PC-3 (cell line): ENCODE data around the gene ZCCHC7. TPM values are rescaled to one million over a fixed set of nuclear protein-coding genes. Genes with fewer than 3 reads are reported as not detected.

Source experiments
- ATAC-seq: fragments of 200-7000 bp; cut with Tn5 transposase; 2 replicates; pipeline ENCODE4 v1.9.1; 2020; ENCODE audit warnings: mild to moderate bottlenecking, moderate library complexity
- BruUV-seq: library from RNA; stranded (reverse); fragments of 400-500 nt; replicated peaks from 2 replicates; lab custom pipeline; 2021; lab: Mats Ljungman, UMichigan
- CTCF ChIA-PET: fragments of 300-600 bp; sonication (Branson Sonifier 250); formaldehyde crosslinking; loops from one replicate; lab custom pipeline; 2022; ENCODE audit warnings: antibody characterized with exemption; lab: Charles Lee
- POLR2A ChIA-PET: fragments of 300-600 bp; sonication (Branson Sonifier 250); formaldehyde crosslinking; loops from one replicate; lab custom pipeline; 2022; ENCODE audit warnings: antibody characterized with exemption; ENCODE audit not compliant: unreplicated experiment; lab: Charles Lee
- DNase-seq: peaks from one replicate; pipeline ENCODE4 v3.0.0-alpha.2; 2015
- H2AFZ ChIP-seq: fragments of 300-600 bp; sonication (generic); 2 replicates; pipeline ENCODE4 v1.6.0; 2016; ENCODE audit warnings: antibody characterized with exemption, low read length
- H3F3A ChIP-seq: fragments of 300-600 bp; sonication (generic); one replicate; pipeline ENCODE4 v1.6.0; 2017; ENCODE audit warnings: antibody characterized with exemption, low read length, control low read depth, mild to moderate bottlenecking; ENCODE audit not compliant: unreplicated experiment
- H3K27ac ChIP-seq: fragments of 300-600 bp; sonication (generic); 2 replicates; pipeline ENCODE4 v1.5.1; 2016; ENCODE audit warnings: mild to moderate bottlenecking, low read length
- H3K27me3 ChIP-seq: fragments of 300-600 bp; sonication (generic); 2 replicates; pipeline ENCODE4 v1.6.1; 2016; ENCODE audit warnings: low read length, mixed read lengths
- H3K36me3 ChIP-seq: fragments of 300-600 bp; sonication (generic); 2 replicates; pipeline ENCODE4 v1.6.1; 2016; ENCODE audit warnings: low read depth, mixed run types, low read length, mixed read lengths
- H3K4me1 ChIP-seq: fragments of 300-600 bp; sonication (generic); 2 replicates; pipeline ENCODE4 v1.5.1; 2016; ENCODE audit warnings: low read length; ENCODE audit not compliant: insufficient read depth
- H3K4me2 ChIP-seq: fragments of 300-600 bp; sonication (generic); 2 replicates; pipeline ENCODE4 v1.6.0; 2016; ENCODE audit warnings: low read length
- H3K4me3 ChIP-seq: fragments of 300-600 bp; sonication (generic); 2 replicates; pipeline ENCODE4 v1.5.1; 2016; ENCODE audit warnings: mild to moderate bottlenecking, low read length, mixed read lengths
- H3K79me2 ChIP-seq: fragments of 300-600 bp; sonication (generic); 2 replicates; pipeline ENCODE4 v1.6.1; 2017; ENCODE audit warnings: low read length, mixed read lengths
- H3K9ac ChIP-seq: fragments of 300-600 bp; sonication (generic); 2 replicates; pipeline ENCODE4 v1.6.0; 2016; ENCODE audit warnings: mild to moderate bottlenecking, low read length
- H3K9me2 ChIP-seq: fragments of 300-600 bp; sonication (generic); replicated peaks from 2 replicates; pipeline ENCODE4 v1.6.1; 2016; ENCODE audit warnings: mixed run types, low read length, mixed read lengths
- H3K9me3 ChIP-seq: fragments of 300-600 bp; sonication (generic); 2 replicates; pipeline ENCODE4 v1.6.1; 2016; ENCODE audit warnings: low read length, mixed read lengths
- H4K20me1 ChIP-seq: fragments of 300-600 bp; sonication (generic); 2 replicates; pipeline ENCODE4 v1.6.1; 2016; ENCODE audit warnings: low read length, mixed read lengths
- EZH2 ChIP-seq: fragments of 300-600 bp; sonication (generic); IDR thresholded peaks from one replicate; pipeline ENCODE4 v1.6.1; 2017; ENCODE audit warnings: antibody characterized with exemption, mild to moderate bottlenecking, low read length; ENCODE audit not compliant: unreplicated experiment
- EZH2phosphoT487 ChIP-seq: fragments of 300-600 bp; sonication (generic); IDR thresholded peaks from 2 replicates; pipeline ENCODE4 v1.6.1; 2018; ENCODE audit warnings: mild to moderate bottlenecking, antibody characterized with exemption, low read length, borderline replicate concordance
- intact Hi-C: fragments of 100-400 bp; cut with micrococcal nuclease; formaldehyde crosslinking; loops from 2 replicates; pipeline ENCODE4 v1.9.0; 2023
- total RNA-seq: library from RNA; depleted of rRNA; stranded (reverse); fragments of >200 nt; gene quantifications from 2 replicates; pipeline ENCODE4 v1.2.3, GENCODE V29; 2014
- TF ChIP-seq, protein P1 (sequence below): fragments of 300-600 bp; sonication (generic); conservative IDR thresholded peaks from 2 replicates; pipeline ENCODE4 v1.5.1; 2017; ENCODE audit warnings: antibody characterized with exemption, low read depth, mild to moderate bottlenecking, low read length

Gene ZCCHC7
- total RNA-seq, 1 experiment from 2014 or later: 6.5 TPM

GRCh38 chr9:37248651-37249163 is 128.3 kb downstream of the ZCCHC7 start:
- BruUV-seq: no TSS peak
- no peak for ATAC-seq
- Histone ChIP-seq H3K4me3 (no peak overlapping the region), H3K79me2 (no peaks in the 10 kb centered on the region), H3F3A (no peaks in the 10 kb centered on the region), H4K20me1 (no peaks in the 10 kb centered on the region), H2AFZ (no peak overlapping the region), H3K27ac (no peak overlapping the region), H3K4me2 (no peak overlapping the region), H3K27me3 (no peaks in the 10 kb centered on the region), H3K4me1 (no peaks in the 10 kb centered on the region), H3K9ac (no peak overlapping the region), H3K9me2 (no peaks in the 10 kb centered on the region), H3K9me3 (no peaks in the 10 kb centered on the region), H3K36me3 (no peaks in the 10 kb centered on the region)
- POLR2A ChIA-PET: no interaction called here
- intact Hi-C loops: loop anchor here (5.0 kb wide), 1 partner anchor 36 kb away; no protein-coding TSS in a partner anchor
- no peak for DNase-seq
- CTCF ChIA-PET: no interaction called here
- TF ChIP-seq, protein P1, sequence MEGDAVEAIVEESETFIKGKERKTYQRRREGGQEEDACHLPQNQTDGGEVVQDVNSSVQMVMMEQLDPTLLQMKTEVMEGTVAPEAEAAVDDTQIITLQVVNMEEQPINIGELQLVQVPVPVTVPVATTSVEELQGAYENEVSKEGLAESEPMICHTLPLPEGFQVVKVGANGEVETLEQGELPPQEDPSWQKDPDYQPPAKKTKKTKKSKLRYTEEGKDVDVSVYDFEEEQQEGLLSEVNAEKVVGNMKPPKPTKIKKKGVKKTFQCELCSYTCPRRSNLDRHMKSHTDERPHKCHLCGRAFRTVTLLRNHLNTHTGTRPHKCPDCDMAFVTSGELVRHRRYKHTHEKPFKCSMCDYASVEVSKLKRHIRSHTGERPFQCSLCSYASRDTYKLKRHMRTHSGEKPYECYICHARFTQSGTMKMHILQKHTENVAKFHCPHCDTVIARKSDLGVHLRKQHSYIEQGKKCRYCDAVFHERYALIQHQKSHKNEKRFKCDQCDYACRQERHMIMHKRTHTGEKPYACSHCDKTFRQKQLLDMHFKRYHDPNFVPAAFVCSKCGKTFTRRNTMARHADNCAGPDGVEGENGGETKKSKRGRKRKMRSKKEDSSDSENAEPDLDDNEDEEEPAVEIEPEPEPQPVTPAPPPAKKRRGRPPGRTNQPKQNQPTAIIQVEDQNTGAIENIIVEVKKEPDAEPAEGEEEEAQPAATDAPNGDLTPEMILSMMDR: no peak
- no peak for TF ChIP-seq EZH2
- no peak for TF ChIP-seq EZH2phosphoT487

DNA sequence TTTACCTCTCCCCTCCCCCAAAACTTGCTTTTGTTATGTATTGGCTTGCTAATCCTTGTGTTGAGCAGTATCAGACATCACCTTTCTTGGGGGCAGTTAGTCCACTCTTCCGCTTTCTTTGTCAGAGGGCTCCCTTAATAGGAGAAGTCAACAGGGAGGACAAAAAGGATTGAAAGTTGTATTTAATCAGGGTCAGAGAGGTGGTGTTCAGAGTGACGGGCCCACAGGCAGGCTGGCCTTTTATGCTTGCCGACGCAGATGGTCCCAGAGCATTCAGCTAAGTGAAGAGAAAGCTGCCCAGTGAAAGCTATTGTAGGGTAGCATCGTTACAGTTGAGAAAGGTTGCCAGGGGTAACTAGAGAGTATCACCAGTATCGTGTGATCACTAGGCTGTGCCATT is 131.1 kb downstream of the ZCCHC7 start:
- intact Hi-C loops: no loop called here

More for the DNA sequence above, 131.1 kb downstream of the ZCCHC7 start:
- ATAC-seq (no peak), DNase-seq (no peak)
- Histone ChIP-seq H3K9me3 (no peaks in the 10 kb centered on the region), H3K4me1 (no peaks in the 10 kb centered on the region), H3K36me3 (no peaks in the 10 kb centered on the region), H3K79me2 (no peaks in the 10 kb centered on the region), H3K27me3 (no peaks in the 10 kb centered on the region), H3K4me2 (no peak overlapping the region), H3K9ac (no peak overlapping the region), H3K27ac (no peak overlapping the region), H4K20me1 (no peaks in the 10 kb centered on the region), H3K4me3 (no peak overlapping the region), H3K9me2 (no peaks in the 10 kb centered on the region), H2AFZ (no peak overlapping the region), H3F3A (no peaks in the 10 kb centered on the region)
- TF ChIP-seq EZH2phosphoT487: no peak
- TF ChIP-seq EZH2: no peak
- TF ChIP-seq, protein P1: no peak
- ChIA-PET POLR2A (no interaction called here), CTCF (interaction anchor here (0.6 kb wide), 1 partner anchor 51 kb away, joined by 3 read pairs; no protein-coding TSS in a partner anchor)
- BruUV-seq: no TSS peak
